Esophagus squamous epithelium (tissue), 4 donors: ENCODE measurements around the gene SCAI.

Experiments
- CTCF ChIP-seq, 6 experiments: fragments of 450-650 bp in 4 of 6; fragments of 200-600 bp in 2 of 6; sonication (generic) in 2 of 6; IDR thresholded peaks; one replicate each; pipeline ENCODE4 v1.5.1; 2016 to 2019; ENCODE audit warnings: antibody characterized with exemption in 6 of 6, mild to moderate bottlenecking in 4 of 6, moderate library complexity in 4 of 6
- POLR2A ChIP-seq, 4 donors: fragments of 450-650 bp; IDR thresholded peaks; one replicate each; pipeline ENCODE4 v1.6.1; 2017; ENCODE audit warnings: antibody characterized with exemption in 4 of 4, mild to moderate bottlenecking in 4 of 4, moderate library complexity in 3 of 4

GRCh38 chr9:124960409-124960752 lies 182.9 kb downstream of the SCAI start:
- TF ChIP-seq CTCF (IDR thresholded peaks at IDR 0.05), result no peak
- TF ChIP-seq POLR2A (IDR thresholded peaks at IDR 0.05), result no peak
